Stomach (tissue), 19 donors: Measurements from ENCODE around the gene C4orf50. TPM values are rescaled to one million over a fixed set of nuclear protein-coding genes. Genes with fewer than 3 reads are reported as not detected.

ENCODE experiments used
- DNase-seq, 2 donors: peaks; one replicate each; pipeline versions ENCODE4 v3.0.0 to v3.0.0-alpha.2; 2013 to 2019
- H3K27ac ChIP-seq, 5 donors: fragments of 200-600 bp in 4 of 5; sonication (generic) in 4 of 5; one replicate each; pipeline ENCODE4 v1.5.1; 2013 to 2019; ENCODE audit warnings: mild to moderate bottlenecking in 1 of 5, moderate library complexity in 1 of 5
- H3K27me3 ChIP-seq, 3 donors: fragments of 200-600 bp; sonication (generic); one replicate each; pipeline ENCODE4 v1.5.1; 2017 to 2019; ENCODE audit warnings: mixed run types in 1 of 3
- H3K36me3 ChIP-seq, 4 donors: fragments of 200-600 bp; sonication (generic); 1 replicate in 3 of 4; 2 replicates in 1 of 4; pipeline ENCODE4 v1.5.1; 2016 to 2019
- H3K4me1 ChIP-seq, 4 donors: fragments of 200-600 bp; sonication (generic); one replicate each; pipeline ENCODE4 v1.5.1; 2016 to 2019
- H3K4me3 ChIP-seq, 4 donors: fragments of 200-600 bp; sonication (generic) in 3 of 4; one replicate each; pipeline ENCODE4 v1.5.1; 2016 to 2019; ENCODE audit warnings: mild to moderate bottlenecking in 1 of 4
- H3K9me3 ChIP-seq, 4 donors: fragments of 200-600 bp; sonication (generic); one replicate each; pipeline ENCODE4 v1.5.1; 2016 to 2019
- EP300 ChIP-seq: sonication (generic); formaldehyde crosslinking; IDR thresholded peaks from one replicate; pipeline ENCODE4 v1.6.1; 2017; ENCODE audit warnings: antibody characterized with exemption
- POLR2A ChIP-seq, 4 donors: fragments of 450-650 bp; IDR thresholded peaks; one replicate each; pipeline ENCODE4 v1.6.1; 2016; ENCODE audit warnings: antibody characterized with exemption in 4 of 4, control low read depth in 2 of 4, mild to moderate bottlenecking in 1 of 4, moderate library complexity in 1 of 4
- POLR2AphosphoS5 ChIP-seq, 3 donors: sonication (generic); formaldehyde crosslinking; IDR thresholded peaks; one replicate each; pipeline ENCODE4 v1.6.1; 2016; ENCODE audit warnings: antibody characterized with exemption in 3 of 3
- WGBS, 5 donors: extraction: QIAGEN DNeasy Blood & Tissue Kit in 3 of 5; methylation state at CpG; one replicate each; pipeline versions ENCODE4 v1.1.5 to v1.1.7; 2013 to 2018; 5-methylcytosine and 5-hydroxymethylcytosine counted together
- intact Hi-C: fragments of 100-400 bp; cut with DNase I; formaldehyde crosslinking; loops from one replicate; pipeline ENCODE4 v1.15.1; 2023; ENCODE audit warnings: low total_unique reads
- long read RNA-seq, 10 donors: transcript quantifications; one replicate each; lab custom pipeline, GENCODE V29; 2026
- polyA plus RNA-seq, 3 donors: library from polyadenylated mRNA; stranded (reverse); fragments of 200-250 nt; gene quantifications; one replicate each; pipeline ENCODE4 v1.2.3, GENCODE V29; 2013
- total RNA-seq, 5 donors: library from RNA; depleted of rRNA; stranded (reverse); fragments of >200 nt; gene quantifications; one replicate each; pipeline versions ENCODE4 v1.1.0 to v1.2.3, GENCODE V29; 2014 to 2016
- TF ChIP-seq, protein P1 (sequence below), 7 experiments: fragments of 450-650 bp in 4 of 7; fragments of 200-600 bp in 3 of 7; sonication (generic) in 3 of 7; IDR thresholded peaks; one replicate each; pipeline ENCODE4 v1.5.1; 2016 to 2019; ENCODE audit warnings: antibody characterized with exemption in 7 of 7, control low read depth in 2 of 7, mild to moderate bottlenecking in 1 of 7
- donor health status: healthy with polysubstance abuse.
- donor health status: Bipolar disorder and iron deficiency.
- donor health status: healthy.

The C4orf50 gene
- total RNA-seq, result 1 to 10 TPM in 2 of 5 donors, under 1 TPM in 1, not detected in 2; 0.55 to 1.8 (median 1.2) TPM
- polyA plus RNA-seq, result under 1 TPM in 1 of 3 donors, not detected in 2; under 0.01 TPM
- long read RNA-seq, donor 1, result 0 reads
- long read RNA-seq, donor 2, result 0 reads
- long read RNA-seq, donor 3, result 0 reads
- long read RNA-seq, donor 4, result 0 reads
- long read RNA-seq, donor 5, result 0 reads
- long read RNA-seq, donor 6, result 0 reads
- long read RNA-seq, donor 7, result 0 reads
- long read RNA-seq, donor 8, result 0 reads
- long read RNA-seq, donor 9, result 0 reads
- long read RNA-seq, donor 10, result 0 reads

DNA sequence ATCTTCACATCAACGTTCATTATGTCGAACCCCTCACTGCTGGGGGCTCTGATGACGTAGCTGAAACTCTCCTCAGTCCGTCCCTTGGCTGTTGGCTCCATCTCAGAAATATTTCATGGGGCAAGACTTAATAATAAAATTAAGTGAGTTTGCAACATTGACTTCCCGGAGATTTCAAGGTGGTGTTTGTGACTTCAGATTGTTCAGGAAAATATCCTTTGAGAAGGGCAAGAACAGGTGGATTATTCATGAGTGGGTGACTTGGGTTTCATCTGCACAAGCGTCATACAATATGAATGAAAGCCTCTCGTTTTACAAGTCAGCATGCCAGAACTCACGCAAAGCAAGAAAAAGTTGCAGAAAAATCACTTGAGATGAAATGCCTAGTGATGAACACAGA, at the start of gene C4orf50:
C4orf50 (minus strand) TSS at position 101 of the 400 bp plus-strand sequence.
- Histone ChIP-seq H3K4me1 (no peaks in the 10 kb centered on the region), H3K27me3 (peaks cover 0 to 22% (median 0%) of the 10 kb centered on the region in 3 donors), H3K27ac (no peak within 1 kb of the TSS), H3K36me3 (no peaks in the 10 kb centered on the region), H3K9me3 (no peaks in the 10 kb centered on the region), H3K4me3 (no peak within 1 kb of the TSS)
- WGBS, 5 donors, result 64 to 77% (median 74%) methylated on average over 8 of the region's 8 CpGs
- intact Hi-C loops, result no loop called here
- no peak for DNase-seq
- TF ChIP-seq POLR2A (IDR thresholded peaks at IDR 0.05), result no peak
- TF ChIP-seq POLR2AphosphoS5 (IDR thresholded peaks at IDR 0.05), result no peak
- TF ChIP-seq EP300, result no peak
- TF ChIP-seq, protein P1, sequence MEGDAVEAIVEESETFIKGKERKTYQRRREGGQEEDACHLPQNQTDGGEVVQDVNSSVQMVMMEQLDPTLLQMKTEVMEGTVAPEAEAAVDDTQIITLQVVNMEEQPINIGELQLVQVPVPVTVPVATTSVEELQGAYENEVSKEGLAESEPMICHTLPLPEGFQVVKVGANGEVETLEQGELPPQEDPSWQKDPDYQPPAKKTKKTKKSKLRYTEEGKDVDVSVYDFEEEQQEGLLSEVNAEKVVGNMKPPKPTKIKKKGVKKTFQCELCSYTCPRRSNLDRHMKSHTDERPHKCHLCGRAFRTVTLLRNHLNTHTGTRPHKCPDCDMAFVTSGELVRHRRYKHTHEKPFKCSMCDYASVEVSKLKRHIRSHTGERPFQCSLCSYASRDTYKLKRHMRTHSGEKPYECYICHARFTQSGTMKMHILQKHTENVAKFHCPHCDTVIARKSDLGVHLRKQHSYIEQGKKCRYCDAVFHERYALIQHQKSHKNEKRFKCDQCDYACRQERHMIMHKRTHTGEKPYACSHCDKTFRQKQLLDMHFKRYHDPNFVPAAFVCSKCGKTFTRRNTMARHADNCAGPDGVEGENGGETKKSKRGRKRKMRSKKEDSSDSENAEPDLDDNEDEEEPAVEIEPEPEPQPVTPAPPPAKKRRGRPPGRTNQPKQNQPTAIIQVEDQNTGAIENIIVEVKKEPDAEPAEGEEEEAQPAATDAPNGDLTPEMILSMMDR (IDR thresholded peaks at IDR 0.05), result no peak

DNA sequence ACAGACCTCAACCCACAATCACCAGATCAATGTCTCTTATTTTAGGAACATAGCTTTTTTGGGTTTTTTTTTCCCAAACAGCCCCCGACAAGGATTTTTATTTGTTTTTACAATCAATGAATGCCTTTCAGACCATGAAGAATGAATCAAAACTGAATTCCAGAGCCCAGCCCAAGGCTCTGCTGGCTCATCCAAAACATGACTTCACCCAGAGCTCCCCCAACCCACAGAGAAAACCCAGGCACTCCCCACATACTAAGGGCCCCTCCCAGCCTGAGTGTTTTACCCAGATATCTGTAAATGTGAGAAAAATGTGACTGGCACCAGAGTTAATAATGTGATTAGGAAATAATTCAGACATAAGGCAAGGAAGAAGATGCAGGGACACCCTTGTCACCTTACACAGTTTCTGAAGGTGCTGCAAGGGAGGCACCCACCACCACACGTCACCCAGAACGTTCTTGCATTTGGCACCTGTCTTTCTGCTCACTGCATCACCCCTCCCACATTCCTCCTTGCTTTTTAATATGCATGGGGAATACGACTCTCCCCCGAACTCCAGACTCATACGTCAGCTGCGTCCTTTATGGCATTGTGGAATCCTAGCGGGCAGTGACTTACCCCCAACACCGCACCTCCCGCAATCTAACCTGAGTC, 47.8 kb upstream of the C4orf50 start:
- no peak overlapping the region for H3K27ac ChIP-seq
- peaks cover 0 to 17% (median 0%) of the 10 kb centered on the region in 3 donors for H3K27me3 ChIP-seq
- DNase-seq, result no peak
- H3K4me1 ChIP-seq, result no peaks in the 10 kb centered on the region
- no peaks in the 10 kb centered on the region for H3K36me3 ChIP-seq
- no peak for TF ChIP-seq POLR2A (IDR thresholded peaks at IDR 0.05)
- TF ChIP-seq EP300, result no peak
- H3K4me3 ChIP-seq, result no peak overlapping the region
- 74 to 81% (median 80%) methylated on average over 10 of the region's 10 CpGs for WGBS, 5 donors
- peaks cover 0 to 6% (median 3%) of the 10 kb centered on the region in 4 donors for H3K9me3 ChIP-seq
- intact Hi-C loops, result no loop called here

DNA sequence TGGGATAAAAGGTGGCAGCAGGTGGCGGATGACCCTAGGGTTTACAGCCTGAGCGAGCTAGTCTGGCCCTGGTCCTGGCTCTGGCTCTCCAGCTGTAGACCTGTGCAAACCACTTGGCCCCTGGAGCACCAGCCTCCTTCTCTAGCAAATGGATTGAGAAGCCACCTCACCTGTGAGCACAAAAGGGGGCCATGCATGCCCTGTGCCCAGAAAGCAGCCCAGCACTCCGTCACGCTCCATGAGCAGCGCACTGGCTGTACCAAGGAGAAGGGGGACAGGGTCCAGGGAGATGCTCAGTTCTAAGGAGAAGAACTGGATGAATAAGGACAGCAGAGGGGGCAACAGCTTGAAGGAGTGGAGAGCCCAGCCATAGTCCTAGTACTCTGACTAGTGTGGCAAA, 46.9 kb upstream of the C4orf50 start:
- no peak for DNase-seq
- H3K4me1 ChIP-seq, result no peaks in the 10 kb centered on the region
- no peaks in the 10 kb centered on the region for H3K36me3 ChIP-seq
- TF ChIP-seq, protein P1 (IDR thresholded peaks at IDR 0.05), result no peak
- TF ChIP-seq POLR2AphosphoS5 (IDR thresholded peaks at IDR 0.05), result no peak
- TF ChIP-seq EP300, result no peak
- TF ChIP-seq POLR2A (IDR thresholded peaks at IDR 0.05), result no peak
- H3K4me3 ChIP-seq, result no peak overlapping the region
- WGBS, 5 donors, result 86 to 96% (median 93%) methylated on average over 5 of the region's 5 CpGs
- intact Hi-C loops, result no loop called here
- no peak overlapping the region for H3K27ac ChIP-seq
- H3K9me3 ChIP-seq, result peaks cover 3 to 15% (median 12%) of the 10 kb centered on the region in 4 donors
- H3K27me3 ChIP-seq, result peaks cover 0 to 13% (median 0%) of the 10 kb centered on the region in 3 donors

DNA sequence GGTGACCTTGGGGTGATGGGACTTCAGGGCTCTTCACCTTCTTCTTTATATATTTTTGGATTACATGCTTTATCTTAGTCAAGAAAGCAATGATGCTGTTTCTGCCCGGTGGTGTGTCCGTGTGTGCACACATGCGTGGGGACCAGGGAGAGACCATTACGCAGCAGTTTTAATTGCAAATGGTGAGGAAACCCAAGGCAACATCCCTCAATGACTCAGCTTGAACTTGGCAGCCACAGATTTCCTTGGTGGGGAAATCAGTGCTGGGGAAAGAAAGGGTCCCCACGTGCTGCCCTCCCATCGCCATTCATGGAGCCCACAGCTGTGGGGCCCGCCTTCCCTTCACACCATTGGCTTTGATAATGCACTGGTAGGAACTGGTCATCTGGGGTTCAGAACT, 46.2 kb upstream of the C4orf50 start:
- no peak for DNase-seq
- H3K36me3 ChIP-seq, result no peaks in the 10 kb centered on the region
- intact Hi-C loops, result no loop called here
- H3K4me1 ChIP-seq, result no peaks in the 10 kb centered on the region
- no peak overlapping the region for H3K4me3 ChIP-seq
- peaks cover 9 to 23% (median 20%) of the 10 kb centered on the region in 4 donors for H3K9me3 ChIP-seq
- no peak overlapping the region for H3K27ac ChIP-seq
- no peak for TF ChIP-seq POLR2A (IDR thresholded peaks at IDR 0.05)
- TF ChIP-seq POLR2AphosphoS5 (IDR thresholded peaks at IDR 0.05), result no peak
- no peak for TF ChIP-seq EP300
- TF ChIP-seq, protein P1 (IDR thresholded peaks at IDR 0.05), result no peak
- 76 to 86% (median 85%) methylated on average over 7 of the region's 7 CpGs for WGBS, 5 donors
- peaks cover 0 to 6% (median 0%) of the 10 kb centered on the region in 3 donors for H3K27me3 ChIP-seq
